GM13977 (cell line): ENCODE data around the gene SMIM21.

Experiments used
- DNase-seq: peaks from one replicate; pipeline ENCODE4 v3.0.0; 2012; ENCODE audit warnings: low spot score
- CTCF ChIP-seq: IDR thresholded peaks from 2 replicates; pipeline ENCODE4 v1.5.1; 2012; ENCODE audit warnings: mild to moderate bottlenecking, control low read depth; ENCODE audit not compliant: insufficient read depth; ENCODE audit errors: extremely low read depth, missing control alignments
- in situ Hi-C: fragments of 300-500 bp; cut with MboI; formaldehyde crosslinking; loops from one replicate; pipeline ENCODE4 v1.12.0; 2022; ENCODE audit warnings: low sequenced_read_pairs, low pct_unique_long_range_greater_than_20kb, mixed read lengths, inconsistent platforms; ENCODE audit not compliant: unreplicated experiment

Gene SMIM21

GRCh38 chr18:75429975-75430374 lies 2.5 kb upstream of the SMIM21 start:
- in situ Hi-C loops, result no loop called here
- no peak for TF ChIP-seq CTCF
- DNase-seq, result no peak

GRCh38 chr18:75428490-75428889 lies 987 bp upstream of the SMIM21 start:
- TF ChIP-seq CTCF, result no peak
- in situ Hi-C loops, result no loop called here

GRCh38 chr18:75422341-75422910 lies 5.1 kb downstream of the SMIM21 start:
- in situ Hi-C loops, result no loop called here
- TF ChIP-seq CTCF, result no peak
- no peak for DNase-seq

More at GRCh38 chr18:75428490-75428889, 987 bp upstream of the SMIM21 start:
- no peak for DNase-seq

- no peak for DNase-seq
- in situ Hi-C loops, result no loop called here
- no peak for TF ChIP-seq CTCF
Measured at GRCh38 chr18:75421656-75422055, 5.8 kb downstream of the SMIM21 start.

GRCh38 chr18:75418293-75419005 lies 9.1 kb downstream of the SMIM21 start:
- in situ Hi-C loops, result no loop called here
- DNase-seq, result no peak
- no peak for TF ChIP-seq CTCF

GRCh38 chr18:75410611-75411010 lies 16.9 kb downstream of the SMIM21 start:
- TF ChIP-seq CTCF, result no peak
- no peak for DNase-seq
- in situ Hi-C loops, result no loop called here
